ENCODE measurements around the gene AKAP17A.

The AKAP17A gene

DNA sequence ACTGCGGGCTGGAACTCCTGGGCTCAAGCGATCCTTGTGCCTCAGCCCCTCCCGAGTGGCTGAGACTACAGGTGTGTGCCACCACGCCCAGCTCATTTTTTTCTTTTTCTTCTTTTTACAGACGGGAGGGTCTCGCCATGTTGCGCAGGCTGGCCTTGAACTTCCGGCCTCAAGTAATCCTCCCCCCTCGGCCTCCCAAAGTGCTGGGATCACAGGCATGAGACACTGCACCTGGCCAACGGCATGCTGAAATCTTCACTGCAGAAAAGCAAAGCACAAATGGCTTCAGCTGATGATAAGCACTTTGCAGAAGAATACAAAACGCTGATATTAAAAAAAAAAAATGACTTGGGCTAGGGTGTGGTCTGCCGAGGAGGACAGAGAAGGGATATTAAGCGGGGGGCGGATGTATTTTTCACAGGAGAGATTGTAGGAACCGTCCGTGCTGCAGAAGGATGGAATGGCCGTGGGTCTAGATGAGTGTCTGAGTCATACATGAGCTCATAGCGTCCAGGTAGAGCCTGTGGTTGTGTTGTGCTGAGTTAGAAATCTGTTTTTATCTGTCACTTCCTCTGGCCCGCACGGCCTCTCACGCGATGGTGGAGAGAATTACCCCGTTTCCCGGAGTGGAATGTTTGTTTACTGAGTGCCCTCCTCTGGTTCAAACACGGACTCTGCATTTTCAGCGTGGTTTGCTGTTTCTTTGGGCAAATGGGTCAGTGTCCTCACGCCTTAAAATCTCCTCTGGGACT is 8.5 kb upstream of the AKAP17A start:
- DNase-seq = peak in 1 of 2 experiments; percentile 47

GRCh38 chrX:1584237-1585011 is 7.0 kb upstream of the AKAP17A start:
- DNase-seq = no peak

GRCh38 chrX:1587161-1587560 is 4.2 kb upstream of the AKAP17A start:
- DNase-seq = no peak

DNA sequence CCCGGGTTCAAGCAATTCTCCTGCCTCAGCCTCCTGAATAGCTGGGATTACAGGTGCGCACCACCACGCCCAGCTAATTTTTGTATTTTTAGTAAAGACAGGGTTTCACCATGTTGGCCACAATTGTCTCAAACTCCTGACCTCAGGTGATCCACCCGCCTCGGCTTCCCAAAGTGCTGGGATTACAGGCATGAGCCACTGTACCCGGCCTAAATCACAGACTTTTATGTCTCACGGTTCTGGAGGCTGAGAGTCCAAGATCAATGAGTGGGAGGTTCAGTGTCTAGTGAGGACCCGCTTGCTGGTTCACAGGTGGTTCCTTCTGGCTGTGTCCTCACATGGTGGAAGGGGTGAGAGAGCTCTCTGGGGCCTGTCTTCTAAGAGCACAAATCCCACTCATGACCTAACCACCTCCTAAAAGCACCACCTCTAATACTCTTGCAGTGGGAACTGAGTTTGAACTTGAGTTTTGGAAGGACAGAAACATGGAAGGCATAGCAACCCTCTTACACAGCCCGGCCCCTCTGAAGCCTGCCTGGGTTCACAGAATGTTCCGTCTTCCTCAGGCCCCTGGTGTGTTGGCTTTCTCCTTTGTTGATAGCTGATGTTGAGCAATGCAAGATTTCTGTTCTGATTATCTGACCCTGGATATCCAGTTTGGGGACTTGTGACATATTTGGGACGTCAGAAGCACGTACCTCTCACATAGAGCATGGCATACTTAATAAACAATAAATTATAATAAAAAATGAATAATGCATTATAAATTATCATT is 1.9 kb upstream of the AKAP17A start:
- DNase-seq = no peak

- no peak for DNase-seq
Observed at GRCh38 chrX:1591863-1592469, 562 bp downstream of the AKAP17A start.

- no peak for DNase-seq
Observed at GRCh38 chrX:1592470-1593142, 1.2 kb downstream of the AKAP17A start.

- no peak for DNase-seq
Observed at GRCh38 chrX:1593286-1594271, 2.2 kb downstream of the AKAP17A start.

DNA sequence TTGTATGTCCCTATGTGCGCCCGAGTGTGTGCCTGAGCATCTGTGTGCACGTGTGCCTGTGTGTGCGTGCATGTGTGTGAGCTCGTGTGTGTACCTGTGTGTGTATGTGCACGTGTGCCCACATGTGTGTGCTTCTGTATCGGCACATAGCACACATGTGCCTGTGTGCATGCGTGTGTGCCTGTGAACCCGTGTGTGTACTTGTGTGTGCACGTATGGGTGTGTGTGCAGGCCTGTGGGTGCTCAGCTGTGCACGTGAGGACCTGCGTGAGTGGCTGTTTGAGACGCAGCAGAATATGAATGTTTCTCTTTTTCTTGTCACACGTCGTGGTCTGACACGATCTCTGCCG is 4.3 kb downstream of the AKAP17A start:
- no peak for DNase-seq

GRCh38 chrX:1596676-1597344 is 5.4 kb downstream of the AKAP17A start:
- DNase-seq = no peak

GRCh38 chrX:1597345-1598020 is 6.1 kb downstream of the AKAP17A start:
- no peak for DNase-seq

DNA sequence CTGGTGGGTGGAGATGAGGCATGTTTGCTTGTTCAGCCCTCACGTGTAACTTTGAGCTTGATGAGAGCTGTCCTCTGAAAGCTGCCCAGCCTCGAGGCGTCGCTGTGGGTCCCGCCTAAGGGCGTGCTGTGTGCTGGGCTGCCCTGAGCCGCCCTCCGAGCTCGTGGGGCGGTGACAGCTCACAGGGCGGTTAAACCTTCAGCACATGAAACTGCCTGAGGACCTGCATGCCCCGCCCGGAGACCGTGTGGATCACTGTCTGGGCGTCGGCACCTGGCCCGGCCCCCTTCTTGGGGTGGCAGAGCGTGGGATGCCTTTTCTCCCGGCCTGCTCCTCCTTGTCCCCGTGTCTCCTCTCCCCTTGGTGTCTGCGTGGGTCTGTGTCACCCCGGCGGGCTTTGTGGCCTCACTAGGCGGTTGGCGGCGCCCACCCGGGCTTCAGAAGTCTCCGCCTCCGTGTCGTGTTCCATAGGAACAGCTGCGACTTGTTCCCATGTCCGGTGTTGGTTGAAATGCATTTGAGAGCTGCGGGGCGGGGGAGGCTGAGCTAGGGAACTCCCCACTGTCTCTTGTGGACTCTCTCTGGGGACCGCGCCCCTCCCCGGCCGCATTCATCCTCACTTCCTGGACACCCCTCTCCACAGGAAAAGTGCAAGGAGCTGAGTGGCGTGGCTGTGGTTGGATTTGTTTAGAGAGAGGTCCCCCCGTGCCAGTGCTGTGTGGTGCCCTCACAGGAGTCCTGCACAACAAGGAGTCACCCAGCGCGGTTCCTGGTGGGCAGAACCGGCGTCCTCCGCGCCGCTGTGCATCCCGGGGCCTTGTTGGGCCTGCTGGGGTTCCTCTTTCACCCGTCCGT is 6.8 kb downstream of the AKAP17A start:
- no peak for DNase-seq

- DNase-seq = no peak
Observed at GRCh38 chrX:1598876-1599790, 7.7 kb downstream of the AKAP17A start.

GRCh38 chrX:1599791-1600405 is 8.5 kb downstream of the AKAP17A start:
- no peak for DNase-seq

- DNase-seq = no peak
Observed at GRCh38 chrX:1600406-1601050, 9.1 kb downstream of the AKAP17A start.

GRCh38 chrX:1601051-1601767 is 9.8 kb downstream of the AKAP17A start:
- DNase-seq = no peak

- DNase-seq = no peak
Observed at GRCh38 chrX:1601768-1602085, 10.3 kb downstream of the AKAP17A start.

GRCh38 chrX:1602299-1602698 is 10.9 kb downstream of the AKAP17A start:
- DNase-seq = no peak
